IPS-18a (cell line): ENCODE data around the gene TBC1D1.

Source experiments
- H3K27ac ChIP-seq: one replicate; pipeline ENCODE4 v1.5.1; 2013; ENCODE audit warnings: low read length
- H3K27me3 ChIP-seq: one replicate; pipeline ENCODE4 v1.6.1; 2013; ENCODE audit warnings: mild to moderate bottlenecking, low read length; ENCODE audit not compliant: control insufficient read depth, insufficient read depth
- H3K36me3 ChIP-seq: one replicate; pipeline ENCODE4 v1.6.1; 2013; ENCODE audit warnings: low read depth, low read length; ENCODE audit not compliant: control insufficient read depth
- H3K4me1 ChIP-seq: one replicate; pipeline ENCODE4 v1.6.1; 2013; ENCODE audit warnings: low read depth, low read length; ENCODE audit not compliant: control insufficient read depth
- H3K4me3 ChIP-seq: one replicate; pipeline ENCODE4 v1.5.1; 2013; ENCODE audit warnings: low read length
- H3K9ac ChIP-seq: one replicate; pipeline ENCODE4 v1.6.1; 2013; ENCODE audit warnings: mild to moderate bottlenecking, low read length, moderate library complexity
- H3K9me3 ChIP-seq: one replicate; pipeline ENCODE4 v1.6.1; 2013; ENCODE audit warnings: low read depth, low read length; ENCODE audit not compliant: control insufficient read depth

TBC1D1 gene

DNA sequence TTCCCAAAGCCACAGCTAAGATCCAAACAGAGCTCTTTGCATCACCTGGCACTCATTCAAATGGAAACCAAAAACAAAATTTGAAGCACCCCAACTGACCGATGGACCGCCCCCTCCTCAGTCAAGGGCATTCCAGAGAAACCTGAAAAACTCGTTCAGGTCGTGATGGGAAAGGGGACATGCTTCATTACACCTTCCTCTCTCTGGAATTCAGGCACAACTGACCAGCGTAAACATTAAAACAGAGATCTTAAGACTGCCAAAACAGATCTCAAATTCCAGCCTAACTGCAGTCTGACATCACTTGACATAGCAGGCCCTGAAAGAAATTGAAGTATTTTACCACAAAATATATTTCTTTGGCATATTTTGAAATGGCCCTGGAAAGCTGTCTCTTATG, 97.8 kb downstream of the TBC1D1 start:
- Histone ChIP-seq H3K27ac (no peak overlapping the region), H3K36me3 (no peaks in the 10 kb centered on the region), H3K4me1 (peaks cover 36% of the 10 kb centered on the region), H3K27me3 (no peaks in the 10 kb centered on the region), H3K4me3 (peak overlapping the region; percentile 8), H3K9ac (no peak overlapping the region), H3K9me3 (no peaks in the 10 kb centered on the region)

GRCh38 chr4:37989398-37990260, 98.7 kb downstream of the TBC1D1 start:
- H3K27me3 ChIP-seq: no peaks in the 10 kb centered on the region
- H3K9me3 ChIP-seq: no peaks in the 10 kb centered on the region
- H3K27ac ChIP-seq: peak overlapping the region; percentile 24
- H3K36me3 ChIP-seq: no peaks in the 10 kb centered on the region
- peaks cover 40% of the 10 kb centered on the region for H3K4me1 ChIP-seq
- no peak overlapping the region for H3K9ac ChIP-seq
- no peak overlapping the region for H3K4me3 ChIP-seq

DNA sequence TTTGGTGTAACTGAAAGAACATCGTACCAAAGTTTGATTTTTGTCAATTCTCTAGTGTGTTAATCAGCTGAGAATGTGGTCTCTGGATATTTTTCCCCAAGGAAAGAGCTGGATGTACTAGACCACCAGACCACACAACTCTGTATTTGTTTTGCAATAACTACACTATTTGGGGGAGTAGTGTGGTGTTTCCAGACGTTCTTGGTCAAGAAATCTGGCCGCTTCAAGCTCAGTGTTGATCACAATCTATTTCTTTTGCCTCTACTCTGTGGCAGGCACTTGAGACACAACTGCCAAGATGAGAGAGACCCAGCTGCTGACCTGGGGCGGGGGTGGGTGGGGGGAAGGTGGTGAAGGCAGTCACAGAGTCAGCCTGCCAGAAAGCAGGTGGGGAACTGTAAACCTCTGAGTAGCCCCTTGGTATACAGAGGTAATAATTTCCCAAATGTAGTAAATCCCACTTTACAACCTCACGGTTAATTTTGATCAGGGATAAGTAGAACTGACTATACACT, 99.9 kb downstream of the TBC1D1 start:
- Histone ChIP-seq H3K4me1 (peaks cover 47% of the 10 kb centered on the region), H3K27me3 (no peaks in the 10 kb centered on the region), H3K27ac (no peak overlapping the region), H3K4me3 (no peak overlapping the region), H3K9ac (no peak overlapping the region), H3K9me3 (no peaks in the 10 kb centered on the region), H3K36me3 (no peaks in the 10 kb centered on the region)

DNA sequence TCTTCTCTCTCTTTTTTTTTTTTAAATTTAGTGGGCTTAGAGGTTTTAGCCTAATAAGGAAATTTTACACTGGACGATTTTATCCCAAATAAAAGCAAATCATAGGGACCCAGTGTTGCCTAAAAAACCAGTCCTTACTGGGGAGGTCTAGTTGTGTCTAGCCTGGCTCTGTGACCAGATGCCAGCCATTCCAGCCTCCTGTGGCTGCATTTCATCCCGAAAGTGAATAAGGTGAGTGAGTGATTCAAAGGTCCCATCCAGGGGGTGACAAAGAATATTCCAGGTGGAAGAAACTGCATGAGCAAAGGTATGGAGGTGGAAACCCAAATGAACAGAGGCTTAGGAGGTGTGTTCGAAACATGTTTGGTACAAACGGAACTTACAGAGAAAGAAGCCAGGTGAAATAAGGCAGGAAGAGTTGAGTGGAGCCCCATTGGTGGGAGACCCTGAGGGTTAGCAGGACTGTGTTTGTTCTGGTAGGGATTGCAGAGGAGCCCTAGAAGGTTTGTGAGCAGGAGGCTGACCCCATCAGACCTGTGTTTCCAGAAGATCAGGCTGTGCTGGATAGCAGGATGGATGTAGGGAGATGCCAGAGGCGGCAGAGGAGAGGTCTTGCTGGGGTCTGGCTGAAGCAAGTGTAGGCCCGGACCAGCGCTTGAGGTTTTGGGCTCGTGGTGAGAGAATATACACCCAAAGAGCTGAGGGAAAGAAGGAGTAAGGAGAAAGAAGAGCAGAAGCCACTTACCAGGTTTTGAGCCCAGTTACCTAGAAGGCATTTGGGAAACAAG, 100.9 kb downstream of the TBC1D1 start:
- H3K9ac ChIP-seq: no peak overlapping the region
- H3K36me3 ChIP-seq: no peaks in the 10 kb centered on the region
- H3K4me1 ChIP-seq: peaks cover 47% of the 10 kb centered on the region

DNA sequence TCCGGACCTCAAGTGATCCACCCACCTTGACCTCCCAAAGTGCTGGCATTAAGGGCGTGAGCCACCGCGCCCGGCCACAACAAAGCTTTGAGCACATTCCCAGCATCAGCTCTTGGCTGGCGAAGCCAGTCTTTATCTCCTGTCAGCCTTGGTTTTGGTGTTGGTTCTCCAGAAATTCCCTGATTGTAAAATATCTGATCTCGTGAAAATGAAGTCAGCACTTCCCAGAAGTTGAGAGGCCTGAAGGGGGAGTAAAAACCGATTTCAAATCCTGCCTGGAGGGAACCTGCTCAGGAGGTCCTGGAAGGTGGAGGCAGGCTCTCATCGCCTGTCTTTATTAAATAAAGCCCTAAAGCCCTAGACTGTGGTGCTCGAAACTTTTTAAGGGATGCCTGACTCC, 102.9 kb downstream of the TBC1D1 start:
- no peak overlapping the region for H3K9ac ChIP-seq
- H3K4me3 ChIP-seq: no peak overlapping the region
- no peaks in the 10 kb centered on the region for H3K27me3 ChIP-seq
- no peaks in the 10 kb centered on the region for H3K36me3 ChIP-seq
- H3K9me3 ChIP-seq: no peaks in the 10 kb centered on the region
- H3K27ac ChIP-seq: no peak overlapping the region
- peaks cover 34% of the 10 kb centered on the region for H3K4me1 ChIP-seq

More for the DNA sequence above, 100.9 kb downstream of the TBC1D1 start:
- Histone ChIP-seq H3K9me3 (no peaks in the 10 kb centered on the region), H3K27ac (no peak overlapping the region), H3K4me3 (no peak overlapping the region), H3K27me3 (no peaks in the 10 kb centered on the region)

DNA sequence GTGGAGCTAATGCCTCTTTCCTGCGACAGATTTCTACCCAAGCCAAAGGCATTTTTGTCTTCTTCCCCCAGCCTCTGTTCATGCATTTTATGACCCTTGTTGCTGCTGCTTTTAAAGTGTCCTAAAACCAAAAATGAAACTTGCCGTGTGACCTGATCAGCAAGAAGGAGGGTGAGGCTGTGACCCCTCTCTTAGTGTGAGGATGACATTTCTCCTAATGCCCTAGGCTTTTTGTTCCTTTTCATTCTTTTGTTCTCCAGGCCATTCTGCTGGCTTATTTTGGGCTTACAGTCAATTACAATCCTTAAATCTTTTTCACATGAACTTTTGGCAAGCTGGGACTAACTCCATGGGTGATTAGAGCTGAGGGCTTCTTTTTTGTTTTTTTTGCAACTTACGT, 103.7 kb downstream of the TBC1D1 start:
- Histone ChIP-seq H3K4me1 (peaks cover 26% of the 10 kb centered on the region), H3K4me3 (no peak overlapping the region), H3K27me3 (no peaks in the 10 kb centered on the region), H3K9me3 (no peaks in the 10 kb centered on the region), H3K36me3 (no peaks in the 10 kb centered on the region), H3K9ac (no peak overlapping the region), H3K27ac (no peak overlapping the region)

- H3K27me3 ChIP-seq: no peaks in the 10 kb centered on the region
- no peak overlapping the region for H3K4me3 ChIP-seq
- H3K9me3 ChIP-seq: no peaks in the 10 kb centered on the region
- H3K9ac ChIP-seq: no peak overlapping the region
- H3K36me3 ChIP-seq: no peaks in the 10 kb centered on the region
- H3K4me1 ChIP-seq: peaks cover 23% of the 10 kb centered on the region
- H3K27ac ChIP-seq: no peak overlapping the region
Observed at GRCh38 chr4:37995299-37995821, 104.5 kb downstream of the TBC1D1 start.

DNA sequence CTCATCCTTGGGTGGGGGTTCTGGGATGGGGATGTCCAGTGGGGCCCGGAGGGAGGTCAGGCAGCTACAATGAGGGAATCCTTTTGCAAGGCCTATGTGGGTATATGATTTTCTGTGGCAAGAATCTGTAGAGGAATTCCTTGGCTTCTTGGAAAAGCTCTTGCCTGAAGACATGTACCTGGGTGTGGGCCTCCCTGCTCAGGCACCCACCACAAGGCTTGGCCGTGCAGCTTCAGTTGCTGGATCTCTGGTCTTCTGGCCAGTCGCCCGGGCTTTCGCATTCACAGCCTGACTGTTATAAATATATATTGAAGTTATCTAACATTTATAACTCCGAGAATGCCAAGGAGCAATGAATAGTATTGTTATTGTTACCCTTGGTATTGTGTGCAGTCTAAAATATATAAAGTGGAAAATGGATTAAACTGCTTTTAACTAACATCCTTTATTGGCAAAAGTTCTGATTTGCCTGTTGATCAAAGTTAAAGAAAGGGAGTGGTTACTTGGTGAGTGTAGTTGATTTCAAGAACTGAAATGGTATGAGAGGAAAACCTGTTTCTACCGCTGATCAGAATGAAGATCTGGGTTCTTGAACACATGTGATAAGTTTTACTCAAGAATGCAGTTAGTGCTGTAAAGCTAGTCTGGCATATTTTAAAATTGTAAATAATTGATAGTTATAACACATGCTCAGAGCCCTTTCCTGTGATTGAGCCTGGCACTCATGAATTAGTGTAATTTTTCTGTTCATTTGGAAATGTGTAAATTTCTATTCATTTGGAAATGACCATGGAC, 105.3 kb downstream of the TBC1D1 start:
- no peaks in the 10 kb centered on the region for H3K27me3 ChIP-seq
- H3K4me3 ChIP-seq: no peak overlapping the region
- no peaks in the 10 kb centered on the region for H3K9me3 ChIP-seq

DNA sequence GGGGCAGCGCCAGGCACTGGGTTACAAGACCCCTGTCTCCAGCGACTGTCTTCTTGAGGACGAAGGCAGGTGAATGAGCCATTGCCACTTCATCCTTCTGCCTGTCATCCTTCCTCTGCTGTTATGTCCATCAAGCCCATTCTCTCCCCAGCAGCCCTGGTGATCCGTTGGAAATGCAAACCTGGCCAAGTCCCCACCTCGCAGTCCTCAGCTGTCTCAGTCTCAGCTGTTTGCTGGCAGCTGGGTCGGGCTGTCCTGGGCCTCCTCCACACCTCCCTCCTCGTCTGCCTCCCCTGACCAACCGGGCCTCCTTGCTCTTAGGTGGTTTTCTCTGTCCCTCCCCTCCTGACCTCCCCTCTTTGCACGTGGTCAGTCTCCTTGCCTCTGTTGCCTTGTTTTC, 107.3 kb downstream of the TBC1D1 start:
- Histone ChIP-seq H3K27me3 (no peaks in the 10 kb centered on the region), H3K4me3 (no peak overlapping the region), H3K27ac (no peak overlapping the region), H3K4me1 (peaks cover 31% of the 10 kb centered on the region), H3K36me3 (no peaks in the 10 kb centered on the region), H3K9me3 (no peaks in the 10 kb centered on the region), H3K9ac (no peak overlapping the region)

More for the DNA sequence above, 105.3 kb downstream of the TBC1D1 start:
- Histone ChIP-seq H3K36me3 (no peaks in the 10 kb centered on the region), H3K27ac (no peak overlapping the region), H3K4me1 (peaks cover 18% of the 10 kb centered on the region), H3K9ac (no peak overlapping the region)

DNA sequence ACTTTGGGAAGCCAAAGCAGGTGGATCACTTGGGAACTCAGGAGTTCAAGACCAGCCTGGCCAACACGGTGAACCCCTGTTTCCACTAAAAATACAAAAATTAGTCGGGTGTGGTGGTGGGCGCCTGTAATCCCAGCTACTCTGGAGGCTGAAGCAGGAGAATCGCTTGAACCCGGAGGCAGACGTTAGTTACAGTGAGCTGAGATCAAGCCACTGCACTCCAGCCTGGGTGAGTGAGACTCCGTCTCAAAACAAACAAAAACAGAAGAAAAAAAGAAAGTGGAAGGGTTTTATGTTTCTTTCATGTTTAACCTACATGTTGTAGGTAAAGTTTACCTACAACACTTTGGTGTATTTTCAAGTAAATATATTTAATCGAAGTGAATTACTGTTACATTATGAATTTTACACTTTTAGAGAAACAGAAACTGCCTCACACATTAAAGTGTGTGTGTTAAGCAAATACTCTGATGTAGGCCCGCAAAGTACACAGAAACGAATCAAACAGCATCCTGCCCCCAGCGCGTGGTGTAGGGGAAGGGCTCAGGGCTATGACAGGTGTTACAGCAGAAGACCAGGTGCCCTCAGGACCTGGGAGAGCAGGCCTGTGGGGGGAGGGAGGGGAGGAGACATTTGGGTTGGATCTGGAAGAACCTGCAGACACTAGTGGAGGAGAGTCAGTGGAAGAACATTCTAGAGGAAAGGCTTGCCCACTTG, 108.3 kb downstream of the TBC1D1 start:
- H3K27me3 ChIP-seq: no peaks in the 10 kb centered on the region
- H3K27ac ChIP-seq: no peak overlapping the region
- no peak overlapping the region for H3K9ac ChIP-seq
- no peaks in the 10 kb centered on the region for H3K9me3 ChIP-seq
- no peak overlapping the region for H3K4me3 ChIP-seq
- no peaks in the 10 kb centered on the region for H3K36me3 ChIP-seq
- peaks cover 31% of the 10 kb centered on the region for H3K4me1 ChIP-seq
